Thymus (tissue), 2 donors: Measurements from ENCODE around the gene EME1. TPM values are rescaled to one million over a fixed set of nuclear protein-coding genes. Genes with fewer than 3 reads are reported as not detected.

ENCODE experiments used
- polyA plus RNA-seq: library from polyadenylated mRNA; stranded (reverse); fragments of 200-250 nt; gene quantifications from one replicate; pipeline ENCODE4 v1.2.3, GENCODE V29; 2013
- total RNA-seq: library from RNA; stranded (reverse); fragments of 120-200 nt; gene quantifications from one replicate; pipeline ENCODE4 v1.2.4, GENCODE V29; 2013
- donor health status: healthy.

The EME1 gene
- total and polyA plus RNA-seq, 2 donors, result 1.4 to 7.7 TPM

Other genes with a start within 250 kb of the EME1 start
- 0.42 TPM for gene SAMD14, start 243.1 kb upstream of the EME1 start, total RNA-seq
- gene SAMD14, start 243.1 kb upstream of the EME1 start, polyA plus RNA-seq, result 0.62 TPM
- 26.8 TPM for gene PPP1R9B, start 222.6 kb upstream of the EME1 start, total RNA-seq
- gene PPP1R9B, start 222.6 kb upstream of the EME1 start, polyA plus RNA-seq, result 47.9 TPM
- gene SGCA, start 207.2 kb upstream of the EME1 start, total RNA-seq, result 1.7 TPM
- 5.4 TPM for gene SGCA, start 207.2 kb upstream of the EME1 start, polyA plus RNA-seq
- 29.5 TPM for gene COL1A1, start 171.6 kb upstream of the EME1 start, total RNA-seq
- gene COL1A1, start 171.6 kb upstream of the EME1 start, polyA plus RNA-seq, result 14.4 TPM
- 0.09 TPM for gene TMEM92, start 98.8 kb upstream of the EME1 start, total RNA-seq
- 0.09 TPM for gene TMEM92, start 98.8 kb upstream of the EME1 start, polyA plus RNA-seq
- gene XYLT2, start 27.1 kb upstream of the EME1 start, total RNA-seq, result 16.2 TPM
- gene XYLT2, start 27.1 kb upstream of the EME1 start, polyA plus RNA-seq, result 19.5 TPM
- 69.2 TPM for gene MRPL27, start within 50 bp of the EME1 start, total RNA-seq
- gene MRPL27, start within 50 bp of the EME1 start, polyA plus RNA-seq, result 85.9 TPM
- gene LRRC59, start 24.3 kb downstream of the EME1 start, total RNA-seq, result 38.7 TPM
- gene LRRC59, start 24.3 kb downstream of the EME1 start, polyA plus RNA-seq, result 27.8 TPM
- gene ACSF2, start 53.0 kb downstream of the EME1 start, total RNA-seq, result 13.4 TPM
- gene ACSF2, start 53.0 kb downstream of the EME1 start, polyA plus RNA-seq, result 41.6 TPM
- gene CHAD, start 95.7 kb downstream of the EME1 start, total RNA-seq, result 0.05 TPM
- 0.37 TPM for gene CHAD, start 95.7 kb downstream of the EME1 start, polyA plus RNA-seq
- gene RSAD1, start 105.6 kb downstream of the EME1 start, total RNA-seq, result 18.7 TPM
- gene RSAD1, start 105.6 kb downstream of the EME1 start, polyA plus RNA-seq, result 36.4 TPM
- gene MYCBPAP, start 135.2 kb downstream of the EME1 start, total RNA-seq, result 1.2 TPM
- gene MYCBPAP, start 135.2 kb downstream of the EME1 start, polyA plus RNA-seq, result 1.5 TPM
- gene EPN3, start 159.5 kb downstream of the EME1 start, total RNA-seq, result 2.2 TPM
- gene EPN3, start 159.5 kb downstream of the EME1 start, polyA plus RNA-seq, result 5.3 TPM
- gene SPATA20, start 173.9 kb downstream of the EME1 start, total RNA-seq, result 8.0 TPM
- gene SPATA20, start 173.9 kb downstream of the EME1 start, polyA plus RNA-seq, result 12.4 TPM
- 0.38 TPM for gene CACNA1G, start 187.5 kb downstream of the EME1 start, total RNA-seq
- 0.27 TPM for gene CACNA1G, start 187.5 kb downstream of the EME1 start, polyA plus RNA-seq